OCI-LY3 (cell line): Measurements from ENCODE around the gene FAM24A.

Source experiments
- CTCF ChIP-seq: fragments of 200-600, 300-600 bp; sonication (generic); IDR thresholded peaks from 2 replicates; pipeline ENCODE4 v1.5.1; 2014; ENCODE audit warnings: antibody characterized with exemption, low read length, low read depth
- EZH2phosphoT487 ChIP-seq: fragments of 200-600 bp; shearing (Covaris generic); IDR thresholded peaks from 2 replicates; pipeline ENCODE4 v1.6.1; 2018; ENCODE audit warnings: antibody characterized with exemption, mixed run types, low read depth

- TF ChIP-seq CTCF (no peak), EZH2phosphoT487 (no peak)
Observed at GRCh38 chr10:122954731-122955050, 44.3 kb downstream of the FAM24A start.
